SK-N-SH treated with all-trans-retinoic acid at 6 μM for 48 hours (cell line): ENCODE data around the gene CBX5.

ENCODE experiments used
- ATAC-seq: fragments of 200-7000 bp; cut with Tn5 transposase; 3 replicates; pipeline ENCODE4 v1.9.1; 2020; ENCODE audit warnings: mild to moderate bottlenecking, moderate library complexity
- ARNTL ChIP-seq: fragments of 450-650 bp; formaldehyde crosslinking; IDR thresholded peaks from 2 replicates; pipeline ENCODE4 v1.5.0; 2020; ENCODE audit warnings: low read depth, mild to moderate bottlenecking, moderate library complexity, borderline replicate concordance
- BACH2 ChIP-seq: fragments of 250-450 bp; sonication (Bioruptor Pico); IDR thresholded peaks from 2 replicates; pipeline ENCODE4 v1.9.0; 2021; ENCODE audit warnings: mild to moderate bottlenecking, borderline replicate concordance
- CSDC2 ChIP-seq: fragments of 250-450 bp; sonication (Bioruptor Pico); IDR thresholded peaks from 2 replicates; pipeline ENCODE4 v1.5.0; 2020; ENCODE audit warnings: mild to moderate bottlenecking, moderate library complexity
- ESRRG ChIP-seq: fragments of 250-450 bp; sonication (Bioruptor Pico); IDR thresholded peaks from 2 replicates; pipeline ENCODE4 v1.6.1; 2021; ENCODE audit warnings: mild to moderate bottlenecking
- GLIS3 ChIP-seq: fragments of 250-450 bp; sonication (Bioruptor Pico); IDR thresholded peaks from 2 replicates; pipeline ENCODE4 v1.5.0; 2020; ENCODE audit warnings: mild to moderate bottlenecking, moderate library complexity
- ISL1 ChIP-seq: fragments of 250-450 bp; sonication (Bioruptor Pico); IDR thresholded peaks from 2 replicates; pipeline ENCODE4 v2.1.2; 2022; ENCODE audit warnings: mild to moderate bottlenecking, moderate library complexity
- OSR1 ChIP-seq: fragments of 250-450 bp; sonication (Bioruptor Pico); IDR thresholded peaks from 2 replicates; pipeline ENCODE4 v1.8.0; 2022; ENCODE audit warnings: moderate library complexity, mild to moderate bottlenecking, inconsistent platforms
- PPARA ChIP-seq: fragments of 250-450 bp; sonication (Bioruptor Pico); IDR thresholded peaks from 2 replicates; pipeline ENCODE4 v1.5.0; 2020; ENCODE audit warnings: mild to moderate bottlenecking, borderline replicate concordance
- RARB ChIP-seq: fragments of 250-450 bp; sonication (Bioruptor Pico); IDR thresholded peaks from 2 replicates; pipeline ENCODE4 v1.8.0; 2021; ENCODE audit warnings: mild to moderate bottlenecking, moderate library complexity
- SNAI2 ChIP-seq: fragments of 250-450 bp; sonication (Bioruptor Pico); IDR thresholded peaks from 2 replicates; pipeline ENCODE4 v1.5.0; 2020; ENCODE audit warnings: mild to moderate bottlenecking, moderate library complexity
- TCF4 ChIP-seq: fragments of 250-450 bp; sonication (Bioruptor Pico); IDR thresholded peaks from 2 replicates; pipeline ENCODE4 v1.8.0; 2021; ENCODE audit warnings: mild to moderate bottlenecking, moderate library complexity, borderline replicate concordance
- TOX ChIP-seq: fragments of 250-450 bp; sonication (Bioruptor Pico); IDR thresholded peaks from 2 replicates; pipeline ENCODE4 v1.8.0; 2021; ENCODE audit warnings: mild to moderate bottlenecking, moderate library complexity, borderline replicate concordance
- TSHZ2 ChIP-seq: fragments of 250-450 bp; sonication (Bioruptor Pico); IDR thresholded peaks from 2 replicates; pipeline ENCODE4 v1.5.0; 2020; ENCODE audit warnings: mild to moderate bottlenecking, moderate library complexity
- ZC3H10 ChIP-seq: fragments of 250-450 bp; sonication (Bioruptor Pico); IDR thresholded peaks from 2 replicates; pipeline ENCODE4 v1.5.1; 2021; ENCODE audit warnings: mild to moderate bottlenecking, moderate library complexity
- ZFP3 ChIP-seq: fragments of 250-450 bp; sonication (Bioruptor Pico); IDR thresholded peaks from 2 replicates; pipeline ENCODE4 v1.5.0; 2020; ENCODE audit warnings: mild to moderate bottlenecking, moderate library complexity
- ZFP30 ChIP-seq: fragments of 450-650 bp; formaldehyde crosslinking; IDR thresholded peaks from 2 replicates; pipeline ENCODE4 v1.5.0; 2022; ENCODE audit warnings: mild to moderate bottlenecking, moderate library complexity
- ZNF565 ChIP-seq: fragments of 450-650 bp; formaldehyde crosslinking; conservative IDR thresholded peaks from 2 replicates; pipeline ENCODE4 v1.5.0; 2020; ENCODE audit warnings: low read depth, mild to moderate bottlenecking, moderate library complexity
- ZNF70 ChIP-seq: fragments of 450-650 bp; formaldehyde crosslinking; IDR thresholded peaks from 2 replicates; pipeline ENCODE4 v1.5.0; 2020; ENCODE audit warnings: mild to moderate bottlenecking, moderate library complexity
- ZNF8 ChIP-seq: fragments of 450-650 bp; formaldehyde crosslinking; IDR thresholded peaks from 2 replicates; pipeline ENCODE4 v1.5.0; 2020; ENCODE audit warnings: mild to moderate bottlenecking, moderate library complexity
- TF ChIP-seq, protein P1 (sequence below): fragments of 250-450 bp; sonication (Bioruptor Pico); IDR thresholded peaks from 2 replicates; pipeline ENCODE4 v1.5.1; 2020; ENCODE audit warnings: low read depth, mild to moderate bottlenecking, moderate library complexity
- TF ChIP-seq, protein P2 (sequence below): fragments of 250-450 bp; sonication (Bioruptor Pico); IDR thresholded peaks from 2 replicates; pipeline ENCODE4 v1.8.0; 2021; ENCODE audit warnings: low read depth, mild to moderate bottlenecking, moderate library complexity, borderline replicate concordance

Gene CBX5

DNA sequence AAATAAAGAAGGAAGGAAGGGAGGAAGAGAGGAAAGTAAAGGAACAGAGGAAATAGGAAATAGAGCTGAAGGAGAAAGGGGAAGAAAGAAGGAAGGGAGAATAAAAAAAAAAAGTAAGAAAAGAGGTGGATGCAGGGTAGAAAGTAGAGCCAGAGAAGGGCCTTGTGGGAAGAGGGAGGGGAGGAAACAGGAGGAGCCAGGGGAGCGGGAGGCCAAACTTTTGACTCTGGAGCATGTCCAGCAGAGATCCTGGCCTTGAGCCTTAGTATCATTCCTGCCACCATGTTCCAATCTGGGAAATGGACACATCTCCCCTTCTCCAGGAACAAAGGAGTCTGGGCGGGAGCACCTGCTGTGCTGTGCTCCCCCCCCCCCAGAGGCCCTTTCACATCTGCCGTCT lies 80.0 kb downstream of the CBX5 start:
- no peak for ATAC-seq

GRCh38 chr12:54199034-54199433 lies 80.9 kb downstream of the CBX5 start:
- no peak for ATAC-seq
- TF ChIP-seq ZFP3 (CRISPR knock-in tag) (peak; percentile 96), ZC3H10 (no peak), ZNF70 (CRISPR knock-in tag) (peak; percentile 64; the same call in 1 of the 2 replicates)

More for the DNA sequence above, 80.0 kb downstream of the CBX5 start:
- TF ChIP-seq SNAI2 (CRISPR knock-in tag) (no peak), ISL1 (CRISPR knock-in tag) (no peak), TCF4 (CRISPR knock-in tag) (no peak), OSR1 (no peak), ESRRG (CRISPR knock-in tag) (no peak), ZFP30 (no peak), ZFP3 (CRISPR knock-in tag) (no peak), RARB (CRISPR knock-in tag) (no peak), ZC3H10 (no peak), CSDC2 (CRISPR knock-in tag) (no peak), ZNF565 (CRISPR knock-in tag) (no peak), BACH2 (CRISPR knock-in tag) (no peak)
- TF ChIP-seq, protein P1, sequence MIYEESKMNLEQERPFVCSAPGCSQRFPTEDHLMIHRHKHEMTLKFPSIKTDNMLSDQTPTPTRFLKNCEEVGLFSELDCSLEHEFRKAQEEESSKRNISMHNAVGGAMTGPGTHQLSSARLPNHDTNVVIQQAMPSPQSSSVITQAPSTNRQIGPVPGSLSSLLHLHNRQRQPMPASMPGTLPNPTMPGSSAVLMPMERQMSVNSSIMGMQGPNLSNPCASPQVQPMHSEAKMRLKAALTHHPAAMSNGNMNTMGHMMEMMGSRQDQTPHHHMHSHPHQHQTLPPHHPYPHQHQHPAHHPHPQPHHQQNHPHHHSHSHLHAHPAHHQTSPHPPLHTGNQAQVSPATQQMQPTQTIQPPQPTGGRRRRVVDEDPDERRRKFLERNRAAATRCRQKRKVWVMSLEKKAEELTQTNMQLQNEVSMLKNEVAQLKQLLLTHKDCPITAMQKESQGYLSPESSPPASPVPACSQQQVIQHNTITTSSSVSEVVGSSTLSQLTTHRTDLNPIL (CRISPR knock-in tag) = no peak

GRCh38 chr12:54197431-54197909 lies 82.5 kb downstream of the CBX5 start:
- TF ChIP-seq ZNF565 (CRISPR knock-in tag) (no peak), ISL1 (CRISPR knock-in tag) (no peak), ZNF8 (no peak), TSHZ2 (CRISPR knock-in tag) (no peak), OSR1 (no peak), ZC3H10 (no peak), ARNTL (CRISPR knock-in tag) (no peak), GLIS3 (CRISPR knock-in tag) (no peak), TOX (CRISPR knock-in tag) (no peak), ZFP30 (no peak), ZNF70 (CRISPR knock-in tag) (no peak), PPARA (CRISPR knock-in tag) (no peak), ESRRG (CRISPR knock-in tag) (no peak)
- TF ChIP-seq, protein P2, sequence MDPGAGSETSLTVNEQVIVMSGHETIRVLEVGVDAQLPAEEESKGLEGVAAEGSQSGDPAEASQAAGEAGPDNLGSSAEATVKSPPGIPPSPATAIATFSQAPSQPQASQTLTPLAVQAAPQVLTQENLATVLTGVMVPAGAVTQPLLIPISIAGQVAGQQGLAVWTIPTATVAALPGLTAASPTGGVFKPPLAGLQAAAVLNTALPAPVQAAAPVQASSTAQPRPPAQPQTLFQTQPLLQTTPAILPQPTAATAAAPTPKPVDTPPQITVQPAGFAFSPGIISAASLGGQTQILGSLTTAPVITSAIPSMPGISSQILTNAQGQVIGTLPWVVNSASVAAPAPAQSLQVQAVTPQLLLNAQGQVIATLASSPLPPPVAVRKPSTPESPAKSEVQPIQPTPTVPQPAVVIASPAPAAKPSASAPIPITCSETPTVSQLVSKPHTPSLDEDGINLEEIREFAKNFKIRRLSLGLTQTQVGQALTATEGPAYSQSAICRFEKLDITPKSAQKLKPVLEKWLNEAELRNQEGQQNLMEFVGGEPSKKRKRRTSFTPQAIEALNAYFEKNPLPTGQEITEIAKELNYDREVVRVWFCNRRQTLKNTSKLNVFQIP (CRISPR knock-in tag) = no peak
- ATAC-seq = peak; percentile 3; the same call in 1 of the 3 replicates

- TF ChIP-seq, protein P1 (CRISPR knock-in tag) = no peak
- no peak for TF ChIP-seq TSHZ2 (CRISPR knock-in tag)
- TF ChIP-seq, all 23 proteins: peak for 0
- ATAC-seq = no peak
Observed at GRCh38 chr12:54197010-54197409, 82.9 kb downstream of the CBX5 start.
